Adrenal gland (tissue), 5 donors: ENCODE data around the gene PIKFYVE.

Experiments
- POLR2A ChIP-seq, 2 donors: fragments of 450-650 bp; IDR thresholded peaks; one replicate each; pipeline ENCODE4 v1.6.1; 2017; ENCODE audit warnings: antibody characterized with exemption in 2 of 2, mild to moderate bottlenecking in 2 of 2, moderate library complexity in 1 of 2
- TF ChIP-seq, protein P1 (sequence below), 6 experiments: fragments of 450-650 bp in 4 of 6; fragments of 200-600 bp in 2 of 6; sonication (generic) in 1 of 6; IDR thresholded peaks; 1 replicate in 5 of 6; 2 replicates in 1 of 6; pipeline versions ENCODE4 v1.5.1 to v1.8.0; 2016 to 2021; ENCODE audit warnings: antibody characterized with exemption in 6 of 6, mild to moderate bottlenecking in 2 of 6, moderate library complexity in 1 of 6
- donor health status: DM: no; HTN: no; CAD: no.

DNA sequence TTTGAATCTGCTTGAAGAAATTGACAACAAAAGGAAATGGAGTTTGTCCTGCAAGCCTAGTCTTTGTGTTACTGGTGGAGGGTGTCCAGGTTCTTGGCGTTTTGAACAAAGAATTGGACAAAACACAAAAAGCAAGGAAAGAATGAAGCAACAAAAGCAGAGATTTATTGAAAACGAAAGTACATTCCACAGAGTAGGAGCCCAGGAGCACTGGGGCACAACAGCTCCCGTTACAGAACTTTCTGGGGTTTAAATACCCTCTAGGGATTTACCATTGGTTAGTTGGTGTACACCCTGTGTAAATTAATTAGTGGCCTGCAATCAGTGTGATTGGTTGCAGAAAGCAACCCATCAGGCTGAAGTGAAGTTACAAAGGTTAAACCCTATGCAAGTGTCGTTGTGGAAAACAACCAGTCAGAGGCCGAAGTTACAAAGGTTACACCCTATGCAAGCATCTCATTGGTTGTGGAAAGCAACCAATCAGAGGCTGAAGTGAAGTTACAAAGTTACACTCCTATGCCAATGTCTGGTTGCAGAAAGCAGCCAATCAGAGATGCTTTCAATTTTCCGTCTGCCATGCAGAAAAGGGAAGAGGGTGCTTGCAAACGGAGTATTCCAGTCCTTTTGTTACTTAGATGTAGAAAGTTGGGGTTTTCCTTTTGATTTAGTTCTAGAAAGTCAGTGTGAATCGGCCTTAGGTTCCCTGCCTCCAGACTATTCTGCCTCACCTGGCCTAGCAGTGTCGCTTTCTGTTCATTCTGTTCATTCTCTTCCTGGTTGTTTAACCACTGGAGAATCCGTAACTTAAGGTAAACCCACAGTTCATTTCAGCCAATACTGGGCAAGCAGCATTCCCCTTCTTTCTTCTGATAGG, 92.9 kb downstream of the PIKFYVE start:
- TF ChIP-seq POLR2A (IDR thresholded peaks at IDR 0.05) = no peak
- TF ChIP-seq, protein P1, sequence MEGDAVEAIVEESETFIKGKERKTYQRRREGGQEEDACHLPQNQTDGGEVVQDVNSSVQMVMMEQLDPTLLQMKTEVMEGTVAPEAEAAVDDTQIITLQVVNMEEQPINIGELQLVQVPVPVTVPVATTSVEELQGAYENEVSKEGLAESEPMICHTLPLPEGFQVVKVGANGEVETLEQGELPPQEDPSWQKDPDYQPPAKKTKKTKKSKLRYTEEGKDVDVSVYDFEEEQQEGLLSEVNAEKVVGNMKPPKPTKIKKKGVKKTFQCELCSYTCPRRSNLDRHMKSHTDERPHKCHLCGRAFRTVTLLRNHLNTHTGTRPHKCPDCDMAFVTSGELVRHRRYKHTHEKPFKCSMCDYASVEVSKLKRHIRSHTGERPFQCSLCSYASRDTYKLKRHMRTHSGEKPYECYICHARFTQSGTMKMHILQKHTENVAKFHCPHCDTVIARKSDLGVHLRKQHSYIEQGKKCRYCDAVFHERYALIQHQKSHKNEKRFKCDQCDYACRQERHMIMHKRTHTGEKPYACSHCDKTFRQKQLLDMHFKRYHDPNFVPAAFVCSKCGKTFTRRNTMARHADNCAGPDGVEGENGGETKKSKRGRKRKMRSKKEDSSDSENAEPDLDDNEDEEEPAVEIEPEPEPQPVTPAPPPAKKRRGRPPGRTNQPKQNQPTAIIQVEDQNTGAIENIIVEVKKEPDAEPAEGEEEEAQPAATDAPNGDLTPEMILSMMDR (IDR thresholded peaks at IDR 0.05) = no peak
